ENCODE data around the gene SIAH1.
"Not testable (repeated sequence)": the region's sequence is repeated elsewhere in the genome, so short reads cannot be mapped to it uniquely, and the experiment has no call there.

SIAH1 gene, protein sequence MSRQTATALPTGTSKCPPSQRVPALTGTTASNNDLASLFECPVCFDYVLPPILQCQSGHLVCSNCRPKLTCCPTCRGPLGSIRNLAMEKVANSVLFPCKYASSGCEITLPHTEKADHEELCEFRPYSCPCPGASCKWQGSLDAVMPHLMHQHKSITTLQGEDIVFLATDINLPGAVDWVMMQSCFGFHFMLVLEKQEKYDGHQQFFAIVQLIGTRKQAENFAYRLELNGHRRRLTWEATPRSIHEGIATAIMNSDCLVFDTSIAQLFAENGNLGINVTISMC
- 20.2 to 33.0 (median 26.6) reads per million in 4 experiments for total RNA-seq

GRCh38 chr16:48385253-48386150, at the start of gene SIAH1:
SIAH1 (minus strand) TSS chr16:48385413; CDS start chr16:48362428, 22,985 bp downstream.
- peak; percentile 82 for DNase-seq

- DNase-seq, result no peak
These were observed 49.6 kb upstream of the SIAH1 start for GRCh38 chr16:48434653-48435317.

DNA sequence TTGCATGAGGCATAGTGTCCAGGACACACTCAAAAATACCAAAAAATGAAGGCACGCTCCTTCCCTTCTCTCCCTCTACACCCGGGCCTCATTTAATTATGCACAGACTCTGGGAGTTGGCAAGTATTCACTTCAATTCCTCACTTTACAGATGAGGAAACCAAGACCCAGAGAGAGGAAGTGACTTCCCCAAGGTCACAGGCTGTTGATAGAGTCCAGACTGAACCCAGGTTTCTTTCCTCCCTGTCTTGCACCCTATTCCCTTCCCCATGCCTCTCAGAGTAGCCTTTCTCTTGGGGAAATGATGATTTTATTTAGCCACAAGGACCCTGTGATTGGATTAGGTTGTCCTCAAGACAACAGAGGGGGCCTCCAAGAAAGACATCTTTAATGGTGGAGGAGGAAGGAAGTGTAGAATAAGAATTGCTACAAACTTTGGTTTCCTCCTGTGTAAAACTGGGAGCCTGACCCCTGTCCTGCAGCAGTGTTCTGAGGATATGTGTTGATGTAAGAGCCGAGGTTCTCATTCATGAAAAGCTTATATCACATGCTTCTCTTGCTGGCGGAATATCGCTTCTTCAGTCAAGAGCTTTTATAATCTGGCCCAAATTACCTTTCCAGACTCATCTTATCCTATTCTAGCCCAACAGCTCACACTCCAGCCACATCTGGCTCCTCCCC, 48.8 kb upstream of the SIAH1 start:
- no peak for DNase-seq

DNA sequence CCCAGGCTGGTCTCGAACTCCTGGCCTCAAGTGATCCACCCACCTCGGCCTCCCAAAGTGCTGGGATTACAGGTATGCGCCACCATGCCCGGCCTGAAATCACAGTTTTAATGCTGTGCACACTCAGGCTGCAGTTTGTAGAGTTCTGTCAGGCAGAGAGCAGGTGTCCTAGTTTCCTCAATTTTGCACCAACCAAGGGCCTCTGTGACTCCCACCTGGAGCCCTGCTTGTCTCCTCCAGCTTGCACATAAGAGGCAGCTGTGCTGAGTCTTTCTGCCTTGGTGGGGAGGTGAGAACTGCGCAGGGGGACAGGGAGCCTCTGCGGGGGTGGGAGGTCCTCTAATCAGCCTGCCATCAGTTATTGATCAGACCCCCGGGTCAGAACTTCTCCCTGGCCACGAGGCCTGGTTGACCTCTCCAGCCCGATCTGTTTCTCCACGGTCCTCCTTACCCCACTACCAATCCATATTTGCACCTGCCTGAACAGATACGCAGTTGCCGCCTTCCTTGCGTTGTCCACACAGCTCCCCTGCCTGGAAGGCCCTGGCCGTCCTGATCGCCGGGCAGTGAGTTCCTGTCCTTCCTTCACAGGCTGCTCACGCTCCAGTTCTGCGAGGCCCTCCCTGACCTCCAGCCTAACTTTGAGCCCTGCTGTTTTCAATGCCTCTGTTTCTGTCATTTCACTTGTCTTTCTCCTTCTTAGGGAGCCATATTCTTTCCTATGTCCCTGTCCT, 48.1 kb upstream of the SIAH1 start:
- DNase-seq, result no peak

- DNase-seq, result no peak
These were observed 46.9 kb upstream of the SIAH1 start for GRCh38 chr16:48432136-48432535.

DNA sequence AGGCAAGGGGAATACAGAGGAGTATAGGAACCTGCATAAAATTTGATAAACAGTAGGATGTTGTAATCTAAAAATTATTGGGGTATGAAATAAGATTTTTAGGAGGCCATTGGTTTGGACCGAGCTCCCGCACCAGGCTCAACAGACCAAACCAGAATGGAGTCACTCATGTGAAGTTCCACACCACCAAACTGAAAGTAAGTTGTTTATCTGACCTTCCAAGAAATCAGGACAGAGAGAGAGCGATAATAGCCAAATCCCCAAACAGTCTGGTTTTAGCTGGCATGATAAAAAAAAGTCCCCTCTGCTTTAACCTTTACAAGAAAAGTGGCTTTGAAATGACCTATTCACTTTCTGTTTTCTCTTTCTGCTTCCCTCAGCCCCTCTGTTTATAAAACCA, 45.7 kb upstream of the SIAH1 start:
- DNase-seq, result no peak

DNA sequence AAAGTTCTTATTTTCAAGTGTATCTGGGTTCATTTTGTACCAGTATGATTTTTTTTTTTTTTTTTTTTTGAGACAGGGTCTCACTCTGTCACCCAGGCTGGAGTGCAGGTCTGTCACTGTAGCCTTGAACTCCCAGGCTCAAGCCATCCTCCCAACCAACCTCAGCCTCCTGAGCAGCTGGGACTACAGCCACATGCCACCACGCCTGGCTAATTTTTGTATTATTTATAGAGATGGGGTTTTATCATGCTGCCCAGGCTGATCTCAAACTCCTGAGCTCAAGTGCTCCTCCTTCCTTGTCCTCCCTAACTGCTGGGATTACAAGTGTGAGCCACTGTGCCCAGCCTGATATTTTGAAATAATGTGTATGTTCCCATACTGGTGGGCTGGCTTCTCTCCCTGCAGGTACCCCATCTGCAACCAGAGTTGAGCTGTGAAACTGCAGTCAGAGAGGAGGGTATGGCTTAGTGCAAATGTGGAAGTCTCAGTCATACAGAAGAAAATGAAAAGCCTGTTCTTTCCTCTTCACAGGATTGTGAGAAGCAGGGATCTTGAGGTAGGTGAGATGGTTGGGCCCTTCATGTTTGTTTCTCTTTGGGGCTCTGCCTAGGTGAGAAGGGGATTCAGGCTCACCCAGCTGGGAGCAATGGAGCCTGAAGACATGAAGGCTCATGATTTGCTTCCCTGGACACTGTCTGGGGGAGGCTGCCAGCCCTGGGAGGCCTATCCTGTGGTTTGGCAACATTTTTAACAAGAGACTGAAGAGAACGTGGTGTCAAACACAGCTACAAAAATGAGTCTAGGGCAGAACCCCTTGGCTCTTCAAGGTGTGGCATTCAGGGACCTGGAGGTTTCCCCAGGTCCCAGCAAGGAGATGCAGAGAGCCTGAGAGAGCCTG, 41.3 kb upstream of the SIAH1 start:
- no peak for DNase-seq

- no peak for DNase-seq
These were observed 37.3 kb upstream of the SIAH1 start for GRCh38 chr16:48422537-48422936.

DNA sequence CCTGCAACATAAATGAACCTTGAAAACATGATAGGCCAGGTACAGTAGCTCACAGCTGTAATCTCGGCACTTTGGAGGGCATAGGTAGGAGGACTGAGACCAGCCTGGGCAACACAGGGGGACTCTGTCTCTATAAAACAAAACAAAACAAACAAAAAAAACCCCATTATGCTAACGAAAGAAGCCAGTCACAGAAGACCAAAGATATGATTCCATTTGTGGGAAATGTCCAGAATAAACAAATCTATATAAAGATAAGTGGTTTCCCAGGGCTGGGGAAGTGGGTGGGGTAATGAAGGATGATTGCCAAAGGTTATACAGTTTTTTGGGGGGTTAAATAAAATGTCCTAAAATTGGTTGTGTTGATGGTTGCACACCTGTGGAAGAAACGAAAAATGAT, 36.5 kb upstream of the SIAH1 start:
- DNase-seq, result no peak

DNA sequence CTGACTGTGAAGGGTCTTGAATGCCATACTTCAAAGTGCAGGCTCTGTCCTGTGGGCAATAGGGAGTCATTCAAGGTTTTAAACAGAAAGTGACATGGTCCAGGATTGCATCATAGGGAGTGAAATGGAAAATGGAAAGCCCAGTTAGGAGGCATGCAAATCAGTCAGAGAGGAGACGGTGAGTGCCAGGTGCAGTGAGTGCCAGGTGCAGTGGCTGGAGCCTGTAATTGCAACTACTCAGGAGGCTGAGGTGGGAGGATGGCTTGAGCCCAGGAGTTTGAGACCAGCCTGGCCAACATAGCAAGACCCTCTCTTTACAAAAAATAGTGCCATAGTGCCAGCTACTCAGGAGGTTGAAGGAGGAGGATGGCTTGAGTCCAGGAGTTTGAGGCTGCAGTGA, 35.2 kb upstream of the SIAH1 start:
- no peak for DNase-seq

DNA sequence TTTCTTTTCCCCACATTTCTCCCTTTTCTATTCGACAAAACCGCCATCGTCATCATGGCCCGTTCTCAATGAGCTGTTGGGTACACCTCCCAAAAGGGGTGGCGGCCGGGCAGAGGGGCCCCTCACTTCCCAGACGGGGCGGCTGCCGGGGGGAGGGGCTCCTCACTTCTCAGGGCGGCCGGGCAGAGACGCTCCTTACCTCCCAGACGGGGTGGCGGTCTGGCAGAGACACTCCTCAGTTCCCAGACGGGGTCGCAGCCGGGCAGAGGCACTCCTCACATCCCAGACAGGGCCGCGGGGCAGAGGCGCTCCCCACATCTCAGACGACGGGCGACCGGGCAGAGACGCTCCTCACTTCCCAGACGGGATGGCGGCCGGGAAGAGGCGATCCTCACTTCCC, 31.4 kb upstream of the SIAH1 start:
- DNase-seq, result not testable (repeated sequence)

DNA sequence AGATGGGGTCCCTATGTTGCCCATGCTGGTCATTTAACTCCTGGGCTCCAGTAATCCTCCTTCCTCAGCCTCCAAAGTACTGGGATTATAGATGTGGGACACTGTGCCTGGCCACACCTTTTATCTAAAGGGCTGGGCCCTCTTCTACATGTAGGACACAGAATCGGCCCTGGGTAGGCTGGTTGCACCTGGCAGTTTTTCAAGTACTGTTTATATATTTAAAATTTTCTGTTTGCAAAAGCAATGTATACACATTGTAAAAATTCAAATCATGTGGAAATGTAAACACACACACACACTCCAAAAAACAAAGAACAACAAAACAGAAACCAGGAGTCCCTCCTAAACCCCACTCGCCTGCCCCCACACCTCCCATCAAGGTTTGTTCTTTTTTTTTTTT, 28.1 kb upstream of the SIAH1 start:
- DNase-seq, result no peak

DNA sequence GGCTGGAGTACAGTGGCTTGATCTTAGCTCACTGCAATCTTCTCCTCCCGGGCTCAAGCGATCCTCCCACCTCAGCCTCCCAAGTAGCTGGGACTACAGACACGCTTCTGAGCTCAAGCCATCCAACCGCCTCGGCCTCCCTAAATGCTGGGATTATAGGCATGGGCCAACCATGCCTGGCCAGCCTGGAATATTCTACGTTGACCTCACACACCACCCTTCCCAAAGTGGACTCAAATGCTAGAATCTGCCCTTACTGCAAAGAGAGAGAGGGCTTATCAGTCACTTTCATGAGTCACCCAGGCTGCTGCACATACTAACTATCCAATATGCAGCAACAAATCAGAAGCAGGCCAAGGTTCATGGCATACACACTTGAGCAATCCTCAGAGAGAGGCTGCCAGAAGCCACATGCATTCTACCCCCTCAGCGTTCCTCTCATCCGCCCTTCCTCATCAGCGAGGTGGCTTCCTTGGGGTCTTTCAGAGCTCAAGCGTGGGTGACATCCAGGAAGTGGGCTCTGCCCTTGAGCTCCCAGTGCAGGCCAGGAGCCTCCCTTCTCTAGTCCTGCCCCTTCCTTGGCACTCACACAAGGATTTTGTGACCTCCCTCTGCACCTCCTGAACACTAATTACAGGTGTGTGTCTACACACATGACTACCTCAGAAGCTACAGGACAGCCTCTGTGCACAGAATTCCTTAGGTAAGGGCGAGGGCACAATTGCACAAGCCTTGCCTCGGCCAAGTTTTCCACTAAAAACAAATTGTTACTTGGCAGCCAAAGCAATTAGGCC, 24.8 kb upstream of the SIAH1 start:
- no peak for DNase-seq

DNA sequence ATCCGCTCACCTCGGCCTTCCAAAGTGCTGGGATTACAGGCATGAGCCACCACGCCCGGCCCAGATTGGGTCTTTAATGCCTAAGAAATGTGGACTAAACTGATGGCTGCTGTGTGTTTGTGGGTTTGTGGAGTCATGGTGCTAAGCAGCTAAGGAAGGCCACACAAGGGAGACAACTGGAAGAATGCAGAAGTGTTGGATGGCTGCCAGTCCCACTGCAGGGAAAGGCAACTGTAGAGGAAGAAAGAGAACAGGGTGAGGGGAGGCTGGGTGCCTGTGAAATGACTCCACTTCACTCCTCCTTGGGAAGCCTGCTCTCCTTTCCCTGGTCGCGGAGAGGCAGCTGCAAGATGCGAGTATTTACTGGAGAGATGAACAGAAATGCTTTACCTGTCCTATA, 23.5 kb upstream of the SIAH1 start:
- DNase-seq, result no peak

DNA sequence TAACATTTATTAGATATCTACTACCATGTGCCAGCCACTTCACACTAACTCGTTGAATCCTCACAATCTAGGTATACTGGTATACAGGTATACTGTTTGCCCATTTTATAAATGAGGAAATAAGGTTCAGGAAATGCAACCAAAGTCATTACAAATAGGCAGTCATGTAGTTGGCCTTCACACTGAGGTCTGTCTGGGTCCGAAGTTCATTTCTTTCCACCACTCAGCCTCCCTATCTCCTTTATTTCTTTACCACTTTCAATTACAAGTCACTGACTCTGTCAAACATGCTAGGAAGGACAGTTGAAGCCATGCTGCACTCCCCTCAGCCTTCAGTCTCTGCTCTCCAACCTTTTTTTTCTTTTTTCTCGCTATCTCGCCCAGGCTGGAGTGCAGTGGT, 20.7 kb upstream of the SIAH1 start:
- DNase-seq, result no peak

DNA sequence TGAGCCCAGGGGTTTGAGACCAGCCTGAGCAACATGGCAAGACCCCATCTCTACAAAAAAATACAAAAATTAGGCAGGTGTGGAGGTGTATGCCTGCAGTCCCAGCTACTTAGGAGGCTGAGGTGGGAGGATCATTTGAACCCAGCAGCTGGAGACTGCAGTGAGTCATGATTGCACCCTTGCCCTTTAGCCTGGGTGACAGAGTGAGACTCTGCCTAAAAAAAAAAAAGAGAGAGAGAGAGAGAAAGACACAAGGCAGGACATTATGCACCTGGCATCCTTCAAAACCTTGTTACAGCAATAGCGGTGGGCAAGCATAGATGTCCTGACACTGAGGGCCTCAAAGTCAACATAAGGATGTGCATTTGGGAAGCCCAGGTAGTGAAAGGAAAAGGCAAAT, 19.9 kb upstream of the SIAH1 start:
- DNase-seq, result no peak

- DNase-seq, result not testable (repeated sequence)
These were observed 17.3 kb upstream of the SIAH1 start for GRCh38 chr16:48402547-48402946.

- DNase-seq, result no peak
These were observed 10.2 kb upstream of the SIAH1 start for GRCh38 chr16:48395375-48395774.

GRCh38 chr16:48394355-48394703, 9.1 kb upstream of the SIAH1 start:
- DNase-seq, result no peak

Data from effector CD8-positive, alpha-beta T cell (primary cell).